HG03280 (cell line): Measurements from ENCODE around the gene RAB35.

Experiments used
- ATAC-seq: cut with Tn5 transposase; IDR thresholded peaks from one replicate; pipeline ENCODE4 v1.9.1; 2021; ENCODE audit warnings: mild to moderate bottlenecking, moderate library complexity; ENCODE audit not compliant: unreplicated experiment

Gene RAB35

GRCh38 chr12:120134307-120134980 is 17.9 kb upstream of the RAB35 start:
- ATAC-seq = no peak

- peak; percentile 93 for ATAC-seq
Measured at GRCh38 chr12:120132863-120133385, 16.4 kb upstream of the RAB35 start.

GRCh38 chr12:120132054-120132836 is 15.7 kb upstream of the RAB35 start:
- no peak for ATAC-seq

GRCh38 chr12:120131116-120131515 is 14.6 kb upstream of the RAB35 start:
- no peak for ATAC-seq

GRCh38 chr12:120130011-120130410 is 13.5 kb upstream of the RAB35 start:
- no peak for ATAC-seq

GRCh38 chr12:120126635-120127005 is 10.1 kb upstream of the RAB35 start:
- ATAC-seq = no peak

GRCh38 chr12:120125792-120126634 is 9.5 kb upstream of the RAB35 start:
- ATAC-seq = no peak

GRCh38 chr12:120125029-120125428 is 8.5 kb upstream of the RAB35 start:
- ATAC-seq = no peak

- peak; percentile 43 for ATAC-seq
Measured at GRCh38 chr12:120121766-120122293, 5.3 kb upstream of the RAB35 start.

- ATAC-seq = no peak
Measured at GRCh38 chr12:120121343-120121742, 4.8 kb upstream of the RAB35 start.

- no peak for ATAC-seq
Measured at GRCh38 chr12:120119271-120119973, 2.9 kb upstream of the RAB35 start.

GRCh38 chr12:120118321-120119061 is 1.9 kb upstream of the RAB35 start:
- ATAC-seq = no peak

- no peak for ATAC-seq
Measured at GRCh38 chr12:120117961-120118320, 1.4 kb upstream of the RAB35 start.

- peak; percentile 46 for ATAC-seq
Measured at GRCh38 chr12:120116792-120117651, 469 bp upstream of the RAB35 start.

- peak; percentile 3 for ATAC-seq
Measured at GRCh38 chr12:120115692-120116440, 687 bp downstream of the RAB35 start.

- no peak for ATAC-seq
Measured at GRCh38 chr12:120115066-120115465, 1.5 kb downstream of the RAB35 start.

GRCh38 chr12:120110550-120111501 is 5.7 kb downstream of the RAB35 start:
- peak; percentile 63 for ATAC-seq
